ENCODE measurements around the gene IQCH. TPM values are rescaled to one million over a fixed set of nuclear protein-coding genes. Genes with fewer than 3 reads are reported as not detected.
"Not testable (repeated sequence)": the region's sequence is repeated elsewhere in the genome, so short reads cannot be mapped to it uniquely, and the experiment has no call there.

Gene IQCH
- total RNA-seq, 1 donor from 2014 or later = 1.0 TPM

DNA sequence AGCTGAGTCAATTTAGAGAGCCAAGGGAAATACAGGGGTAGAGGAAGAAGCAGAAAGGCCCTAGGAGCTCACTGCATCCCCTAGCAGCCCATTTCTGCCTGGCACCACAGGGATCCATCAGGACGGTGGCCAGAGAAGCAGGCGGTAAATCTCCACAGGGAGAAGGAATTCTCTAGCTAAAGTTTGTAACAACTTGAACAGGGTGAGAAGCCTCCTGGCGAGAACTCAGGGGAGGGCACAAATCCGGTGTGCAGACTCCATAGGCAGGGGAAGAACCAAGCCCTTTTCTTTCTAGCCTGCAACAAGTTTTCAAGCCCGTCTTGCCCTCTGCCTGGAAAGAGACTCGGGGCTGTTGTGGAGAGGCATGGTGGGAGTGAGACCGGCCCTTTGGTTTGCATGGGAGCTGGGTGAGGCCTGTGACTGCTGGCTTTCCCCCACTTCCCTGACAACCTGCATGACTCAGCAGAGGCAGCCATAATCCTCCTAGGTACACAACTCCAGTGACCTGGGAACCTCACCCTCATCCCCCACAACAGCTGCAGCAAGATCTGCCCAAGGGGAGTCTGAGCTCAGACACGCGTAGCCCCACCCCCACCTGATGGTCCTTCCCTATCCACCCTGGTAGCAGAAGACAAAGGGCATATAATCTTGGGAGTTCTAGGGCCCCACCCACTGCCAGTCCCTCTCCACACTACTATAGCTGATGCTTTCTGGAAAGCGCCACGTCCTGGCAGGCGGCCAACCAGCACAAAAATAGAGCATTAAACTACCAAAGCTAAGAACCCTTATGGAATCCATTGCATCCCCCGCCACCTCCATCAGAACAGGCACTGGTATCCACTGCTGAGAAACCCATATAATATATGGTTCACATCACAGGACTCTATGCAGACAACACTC is 182.0 kb downstream of the IQCH start:
- not testable (repeated sequence) for DNase-seq (ENCODE audit: low read depth in 2 of 2)

DNA sequence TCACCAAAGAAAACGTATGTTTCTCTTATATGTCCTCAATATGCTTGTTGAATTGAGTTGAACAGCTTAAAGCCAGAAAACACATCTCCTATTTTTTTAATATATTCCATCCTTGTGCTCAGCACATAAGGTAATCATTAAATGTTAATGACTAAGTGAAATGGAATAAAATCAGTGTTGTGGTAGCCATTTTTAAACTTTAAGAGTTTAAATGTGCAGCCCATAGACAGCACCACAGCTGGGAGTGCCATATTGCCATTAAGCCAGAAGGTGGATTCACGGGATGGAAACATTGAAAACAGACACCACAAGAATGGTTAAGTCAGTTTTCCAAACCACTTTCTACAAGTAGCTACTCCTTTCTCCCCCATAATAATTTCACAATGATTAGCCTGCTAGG is 189.5 kb downstream of the IQCH start:
- DNase-seq (ENCODE audit: low read depth in 2 of 2) = no peak

DNA sequence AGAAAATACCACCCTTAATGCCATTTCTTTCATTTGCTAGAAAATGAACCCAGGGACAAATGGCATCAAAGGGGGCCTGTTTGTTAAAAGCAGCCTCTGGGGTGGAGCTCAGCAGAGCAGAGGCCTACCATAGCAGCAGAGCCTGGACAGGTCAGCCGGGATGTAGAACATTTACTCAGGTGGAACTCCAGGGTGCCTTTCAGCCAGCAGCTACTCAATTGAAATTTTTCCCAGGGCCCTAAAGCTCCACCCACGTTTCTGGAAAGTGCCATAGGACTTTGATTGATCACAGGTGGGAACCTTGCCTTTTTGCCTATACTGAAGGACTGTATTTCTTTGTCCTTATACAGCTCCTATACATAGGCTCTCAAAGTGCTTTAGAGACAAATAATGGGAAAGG is 191.9 kb downstream of the IQCH start:
- DNase-seq (ENCODE audit: low read depth in 2 of 2) = no peak

DNA sequence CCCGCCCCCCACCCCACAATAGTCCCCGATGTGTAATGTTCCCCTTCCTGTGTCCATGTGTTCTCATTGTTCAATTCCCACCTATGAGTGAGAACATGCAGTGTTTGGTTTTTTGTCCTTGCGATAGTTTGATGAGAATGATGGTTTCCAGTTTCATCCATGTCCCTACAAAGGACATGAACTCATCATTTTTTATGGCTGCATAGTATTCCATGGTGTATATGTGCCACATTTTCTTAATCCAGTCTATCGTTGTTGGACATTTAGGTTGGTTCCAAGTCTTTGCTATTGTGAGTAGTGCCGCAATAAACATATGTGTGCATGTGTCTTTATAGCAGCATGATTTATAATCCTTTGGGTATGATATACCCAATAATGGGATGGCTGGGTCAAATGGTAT is 193.8 kb downstream of the IQCH start:
- not testable (repeated sequence) for DNase-seq (ENCODE audit: low read depth in 2 of 2)

DNA sequence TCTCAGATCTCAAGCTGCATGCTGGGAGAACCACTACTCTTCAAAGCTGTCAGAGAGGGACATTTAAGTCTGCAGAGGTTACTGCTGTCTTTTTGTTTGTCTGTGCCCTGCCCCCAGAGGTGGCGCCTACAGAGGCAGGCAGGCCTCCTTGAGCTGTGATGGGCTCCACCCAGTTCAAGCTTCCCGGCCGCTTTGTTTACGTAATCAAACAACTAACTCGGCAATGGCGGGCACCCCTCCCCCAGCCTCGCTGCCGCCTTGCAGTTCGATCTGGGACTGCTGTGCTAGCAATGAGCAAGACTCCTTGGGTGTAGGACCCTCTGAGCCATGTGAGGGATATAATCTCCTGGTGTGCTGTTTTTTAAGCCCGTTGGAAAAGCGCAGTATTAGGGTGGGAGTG is 199.1 kb downstream of the IQCH start:
- not testable (repeated sequence) for DNase-seq (ENCODE audit: low read depth in 2 of 2)

DNA sequence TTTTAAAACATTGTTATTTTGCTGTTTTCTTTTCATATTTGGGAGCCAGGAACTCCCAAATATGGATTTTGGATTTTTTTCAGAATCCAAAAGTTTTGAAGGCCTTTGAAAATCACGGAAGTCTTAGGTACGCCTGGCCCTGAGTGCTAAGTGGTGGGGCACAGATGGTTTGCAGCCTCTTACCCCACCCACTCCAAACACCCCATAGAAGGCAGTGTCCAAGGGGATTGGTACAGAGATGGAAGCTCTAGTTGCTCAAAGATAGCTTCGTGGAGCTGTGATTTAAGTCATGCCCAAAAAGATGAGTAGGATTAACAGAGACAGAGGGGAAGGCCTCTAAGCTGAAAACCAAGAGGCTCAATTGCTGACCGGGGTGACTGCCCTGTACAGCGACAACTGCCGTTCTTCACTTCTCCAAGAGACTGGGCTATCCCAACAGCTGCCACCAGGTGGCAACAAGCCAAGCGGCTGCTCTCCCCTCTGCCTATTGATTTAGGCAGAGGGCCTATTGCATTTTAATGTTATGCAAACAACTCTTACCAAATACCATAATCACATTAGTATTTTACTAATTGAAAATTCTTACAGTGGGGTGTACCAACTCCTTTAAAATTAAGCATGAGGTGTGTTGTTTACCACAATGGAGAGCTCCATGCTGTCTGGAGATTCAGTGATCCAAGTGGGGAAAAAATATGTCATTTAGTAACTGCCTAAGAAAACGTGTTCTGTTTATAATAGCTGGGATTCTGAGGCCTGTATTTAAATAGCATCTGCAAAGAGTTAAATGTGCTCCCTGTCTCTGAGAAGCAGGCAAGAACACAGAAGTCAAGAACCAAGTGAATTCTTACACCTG is 202.3 kb downstream of the IQCH start:
- DNase-seq (ENCODE audit: low read depth in 2 of 2) = peak; percentile 52 to 69

DNA sequence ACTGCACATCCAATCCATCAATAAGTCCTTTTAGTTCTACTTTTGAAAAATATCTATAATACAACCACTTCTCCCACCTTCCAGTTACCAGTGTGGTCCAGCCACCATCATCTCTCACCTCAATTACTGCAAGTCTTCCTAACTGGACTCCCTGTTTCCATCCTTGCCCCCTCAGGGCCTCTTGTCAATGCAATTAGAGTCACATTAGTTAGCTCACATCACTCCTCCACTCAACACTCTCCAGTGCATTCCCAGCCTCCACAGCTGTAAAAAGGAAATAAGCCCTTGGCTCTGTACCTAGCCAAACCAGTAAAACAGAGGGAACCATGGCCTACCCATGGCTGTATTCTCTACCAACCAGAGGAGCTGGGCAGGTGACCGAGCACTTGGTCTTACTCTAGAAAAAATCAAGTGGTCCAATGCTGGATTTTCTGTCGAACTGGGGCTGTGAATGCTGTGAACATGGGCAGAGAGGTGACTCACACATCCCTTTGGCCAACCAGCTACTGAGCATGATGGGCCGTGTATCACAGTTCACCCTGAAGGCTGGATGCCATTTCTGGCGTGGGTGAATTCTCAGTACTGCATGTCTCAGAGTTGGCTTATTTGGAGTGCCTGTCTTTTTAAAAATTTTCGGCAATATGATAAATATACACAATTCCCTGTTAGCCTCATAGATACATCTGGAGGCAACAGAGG is 203.9 kb downstream of the IQCH start:
- no peak for DNase-seq (ENCODE audit: low read depth in 2 of 2)

DNA sequence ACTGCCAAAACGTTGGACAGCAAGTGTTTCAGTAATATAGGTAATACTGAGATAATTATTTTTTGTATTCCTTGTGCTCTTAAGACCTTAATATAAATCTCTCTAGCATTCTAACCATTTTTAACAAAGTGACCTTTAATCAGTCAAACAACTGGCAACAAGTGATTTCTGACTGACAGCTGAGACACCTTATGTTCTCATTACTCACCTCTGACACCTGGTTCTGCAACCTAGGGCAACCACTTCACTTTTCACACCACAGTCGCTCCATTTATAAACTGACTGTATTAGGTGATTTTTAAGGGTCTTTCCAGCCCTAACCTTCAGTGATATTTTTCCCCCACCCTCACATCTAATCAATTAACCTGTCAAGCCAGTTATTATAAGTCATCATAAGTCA is 205.9 kb downstream of the IQCH start:
- DNase-seq (ENCODE audit: low read depth in 2 of 2) = no peak

DNA sequence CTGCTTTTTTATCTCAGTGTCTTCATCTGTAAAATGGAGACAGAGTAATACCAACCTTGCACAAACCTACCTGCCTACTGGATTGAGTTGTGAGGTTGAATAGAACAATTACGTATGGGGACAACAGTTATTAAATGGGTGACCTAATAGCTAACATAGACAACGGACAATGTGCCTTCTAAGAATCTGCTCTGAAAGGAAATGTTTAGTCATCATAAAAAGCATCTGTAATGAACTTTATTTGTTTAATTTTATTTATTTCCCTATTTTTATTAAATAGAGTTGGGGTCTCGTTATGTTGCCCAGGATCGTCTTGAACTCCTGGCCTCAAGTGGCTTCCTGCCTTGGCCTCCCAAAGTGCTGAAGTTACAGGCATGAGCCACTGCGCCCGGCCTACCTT is 207.1 kb downstream of the IQCH start:
- no peak for DNase-seq (ENCODE audit: low read depth in 2 of 2)

DNA sequence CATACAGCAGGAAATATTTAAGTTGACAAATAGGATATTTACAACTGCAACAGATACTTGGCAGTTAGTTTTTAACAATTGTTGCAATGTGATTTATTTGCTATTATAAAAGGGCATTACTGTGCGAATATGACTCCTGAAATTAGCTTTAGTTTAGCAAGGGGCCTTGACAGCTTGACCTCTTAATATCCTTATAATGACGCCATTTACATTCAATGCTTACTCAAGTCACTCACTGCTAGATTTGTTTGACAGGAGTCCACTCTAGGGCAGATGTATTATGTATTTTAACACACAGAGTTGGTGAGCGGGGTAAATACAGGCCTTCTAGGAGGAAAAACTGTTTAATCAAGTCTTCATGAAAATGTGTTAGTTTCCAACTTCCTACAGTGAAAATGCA is 208.3 kb downstream of the IQCH start:
- DNase-seq (ENCODE audit: low read depth in 2 of 2) = no peak

DNA sequence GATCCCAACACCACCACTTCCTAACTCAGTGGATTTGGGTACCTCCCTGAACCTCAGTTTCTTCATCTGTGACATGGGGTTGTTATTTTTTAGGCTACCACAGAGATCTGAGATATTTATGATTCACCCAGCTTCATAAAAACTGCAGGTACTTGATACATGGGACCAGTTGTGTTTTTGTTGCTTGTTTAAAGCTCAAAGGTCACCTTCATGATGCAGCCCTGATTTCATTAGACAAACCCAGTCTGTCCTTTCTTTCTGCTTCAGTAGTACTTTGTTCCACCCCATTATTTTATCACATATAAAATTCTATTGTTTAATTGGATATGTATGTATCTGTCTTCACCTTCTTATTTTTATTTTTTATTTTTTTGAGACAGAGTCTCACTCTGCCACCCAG is 208.9 kb downstream of the IQCH start:
- no peak for DNase-seq (ENCODE audit: low read depth in 2 of 2)

DNA sequence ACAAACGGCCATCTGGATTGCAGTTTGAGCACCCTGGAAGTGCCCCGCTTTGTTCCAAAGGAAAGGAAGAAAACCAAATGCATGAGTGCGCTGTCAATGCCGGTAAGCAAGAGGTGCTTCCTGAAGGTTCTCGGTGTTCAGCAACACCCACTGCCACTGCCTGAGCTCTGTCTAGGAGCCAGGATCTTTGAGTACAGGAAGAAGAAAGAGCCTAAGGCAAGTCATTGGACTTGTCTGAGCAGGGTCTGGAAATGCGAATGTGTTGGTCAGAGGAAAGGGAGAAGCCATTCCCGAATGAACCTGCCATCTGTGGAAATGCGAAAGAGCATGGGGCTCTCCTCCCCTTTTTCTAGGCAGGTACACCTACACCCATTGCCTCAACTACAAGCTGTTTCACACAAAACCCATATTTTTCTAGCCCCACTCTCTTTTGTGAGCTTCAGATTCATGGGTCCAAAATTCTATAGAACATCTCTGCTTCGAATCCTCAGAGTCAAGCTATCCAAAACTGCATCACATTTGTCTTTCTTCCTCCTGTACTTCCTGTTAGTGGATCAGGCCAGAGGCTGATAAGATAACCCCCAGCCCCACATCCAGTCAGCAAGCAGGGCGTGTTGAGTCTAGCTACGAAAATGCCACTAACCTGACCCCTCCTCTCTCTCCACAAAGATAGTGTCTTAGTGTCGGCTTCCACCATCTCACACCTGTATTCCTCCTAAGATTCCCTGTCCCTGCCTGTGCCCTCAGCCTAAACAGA is 210.8 kb downstream of the IQCH start:
- no peak for DNase-seq (ENCODE audit: low read depth in 2 of 2)

DNA sequence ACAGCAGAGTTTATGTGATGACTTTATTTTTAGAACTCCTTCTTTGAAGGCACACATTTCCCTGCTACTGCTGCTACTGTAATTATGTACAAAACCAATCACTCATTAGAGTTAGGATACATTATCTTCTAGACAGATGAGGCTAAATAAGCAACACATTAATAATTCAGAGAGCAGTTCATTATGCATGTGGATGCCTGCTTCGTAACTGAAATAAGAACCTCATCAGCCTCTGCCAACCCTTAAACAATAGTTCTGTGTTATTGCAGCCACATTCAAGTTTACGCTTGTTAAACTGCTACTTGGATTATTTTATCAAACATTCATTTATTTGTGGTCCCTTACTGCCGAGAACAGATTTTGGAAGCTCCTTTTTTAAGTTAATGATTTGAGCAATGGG is 213.8 kb downstream of the IQCH start:
- DNase-seq (ENCODE audit: low read depth in 2 of 2) = no peak

DNA sequence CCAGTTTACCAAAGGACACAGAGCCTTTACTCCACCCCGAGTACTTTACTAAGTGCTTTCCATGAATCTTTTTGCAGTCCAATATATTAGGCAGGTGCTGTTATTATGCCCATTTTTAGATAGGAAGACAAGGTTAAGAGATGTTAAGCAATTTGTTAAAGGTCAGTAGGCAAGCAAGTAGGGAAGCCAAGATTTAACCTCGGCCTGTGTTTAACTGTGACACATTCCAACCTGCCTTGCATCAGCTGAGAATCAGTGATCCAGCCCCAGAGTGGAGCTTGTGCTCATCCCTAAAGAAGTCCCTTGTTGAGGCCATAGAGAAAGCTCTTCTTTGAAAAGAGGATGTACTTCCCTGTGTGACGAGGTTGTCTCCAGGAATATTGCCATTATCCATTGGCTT is 215.1 kb downstream of the IQCH start:
- no peak for DNase-seq (ENCODE audit: low read depth in 2 of 2)

DNA sequence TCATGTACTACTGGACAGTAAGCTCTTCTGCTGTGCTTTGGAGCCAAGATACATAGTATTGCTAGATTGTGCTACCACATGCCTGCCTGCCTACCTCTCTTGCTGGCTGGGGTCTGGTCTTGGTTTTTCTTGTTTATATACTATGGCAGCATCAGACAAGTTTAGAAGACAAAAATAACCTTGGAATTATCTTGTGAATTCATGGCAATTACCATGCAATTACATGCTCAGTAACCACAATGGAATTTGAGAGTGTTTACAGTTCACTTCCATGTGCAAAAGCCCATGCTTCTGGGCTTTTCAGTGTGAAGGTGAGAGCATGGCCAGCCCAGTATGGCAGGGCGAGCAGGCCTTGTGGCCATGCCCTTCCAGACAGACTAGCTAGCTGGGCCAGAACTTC is 218.4 kb downstream of the IQCH start:
- no peak for DNase-seq (ENCODE audit: low read depth in 2 of 2)

DNA sequence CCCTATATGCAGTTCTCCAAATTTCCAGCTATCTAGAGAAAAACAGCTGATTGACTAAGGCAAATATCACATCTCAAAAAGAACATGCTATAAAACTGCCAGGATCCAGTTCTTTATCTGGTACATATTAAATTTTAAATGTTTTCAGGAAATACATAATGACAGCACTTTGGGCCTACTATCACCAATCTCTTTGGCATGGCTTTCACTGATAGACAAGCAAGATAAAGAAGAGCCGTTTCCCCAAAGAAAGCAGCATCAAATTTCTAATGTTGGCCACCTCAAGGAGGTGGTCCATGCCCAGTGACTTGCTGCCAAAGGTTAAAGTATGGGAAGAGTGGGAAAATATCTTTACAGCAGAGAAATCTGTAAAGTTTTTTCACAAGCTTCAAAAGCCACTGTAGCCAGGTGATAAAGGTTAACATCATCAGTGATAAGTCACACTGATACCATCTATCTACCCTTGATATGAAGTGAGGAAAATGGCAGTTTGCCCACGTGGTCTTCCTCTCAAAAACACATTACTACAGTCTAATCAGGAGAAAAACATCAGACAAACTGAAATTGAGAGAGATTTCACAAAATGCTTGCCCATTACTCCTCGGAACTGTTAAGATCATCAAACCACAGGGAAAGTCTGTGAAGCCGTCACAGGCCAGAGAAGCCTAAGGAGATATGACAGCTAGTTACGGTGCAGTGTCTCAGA is 220.0 kb downstream of the IQCH start:
- DNase-seq (ENCODE audit: low read depth in 2 of 2) = no peak

DNA sequence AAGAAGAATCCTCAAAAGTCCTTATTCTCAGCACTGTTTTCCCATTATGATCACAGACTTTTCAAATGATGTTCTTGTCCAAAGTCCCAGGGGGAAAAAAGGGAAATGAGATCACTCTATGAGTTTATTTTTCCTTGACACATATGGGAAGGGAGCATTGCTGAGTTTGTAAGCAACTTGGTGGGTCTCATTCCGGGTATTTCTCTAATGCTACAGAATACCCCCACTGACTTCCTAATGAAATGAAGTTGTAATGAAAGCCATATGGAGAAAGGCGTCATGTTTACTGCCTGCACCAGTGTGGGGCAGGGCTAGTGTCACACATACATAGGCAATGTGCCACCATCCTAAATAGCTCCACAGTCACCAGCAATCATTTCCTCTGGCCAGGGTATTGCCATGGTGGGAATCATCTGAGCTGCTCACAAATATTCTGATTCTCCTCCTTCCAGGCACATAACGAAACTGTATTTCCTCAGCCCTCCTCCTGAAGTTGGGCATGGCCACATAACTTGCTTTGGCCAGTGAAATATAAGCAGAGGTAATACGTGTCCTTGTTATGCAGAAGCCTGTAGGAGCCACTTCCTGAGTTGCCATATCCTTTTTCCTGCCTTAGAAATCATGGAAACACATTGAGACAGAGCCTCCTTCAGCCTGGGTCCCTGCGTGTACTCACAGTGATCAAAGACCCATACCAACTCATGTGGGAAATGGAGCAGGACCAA is 225.4 kb downstream of the IQCH start:
- peak in 1 of 2 donors; percentile 12 for DNase-seq (ENCODE audit: low read depth in 2 of 2)

DNA sequence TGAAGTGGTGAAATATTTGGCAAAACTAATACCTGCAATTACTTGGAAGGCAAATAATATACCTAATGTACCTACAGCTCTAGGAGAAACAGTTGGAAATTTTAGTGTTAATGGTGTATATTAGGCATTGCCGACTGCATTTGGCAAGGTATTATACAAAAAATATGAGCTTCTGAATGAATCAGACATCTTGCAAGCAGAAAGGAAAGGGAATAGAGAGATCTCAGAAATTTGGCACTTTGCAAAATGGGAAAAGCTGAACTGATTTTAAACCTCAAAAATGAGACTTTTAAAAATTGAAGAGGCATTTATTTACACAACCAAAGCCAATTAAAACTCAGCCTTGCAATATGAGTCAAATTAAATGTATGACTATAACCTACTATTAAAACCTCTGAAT is 226.2 kb downstream of the IQCH start:
- no peak for DNase-seq (ENCODE audit: low read depth in 2 of 2)

DNA sequence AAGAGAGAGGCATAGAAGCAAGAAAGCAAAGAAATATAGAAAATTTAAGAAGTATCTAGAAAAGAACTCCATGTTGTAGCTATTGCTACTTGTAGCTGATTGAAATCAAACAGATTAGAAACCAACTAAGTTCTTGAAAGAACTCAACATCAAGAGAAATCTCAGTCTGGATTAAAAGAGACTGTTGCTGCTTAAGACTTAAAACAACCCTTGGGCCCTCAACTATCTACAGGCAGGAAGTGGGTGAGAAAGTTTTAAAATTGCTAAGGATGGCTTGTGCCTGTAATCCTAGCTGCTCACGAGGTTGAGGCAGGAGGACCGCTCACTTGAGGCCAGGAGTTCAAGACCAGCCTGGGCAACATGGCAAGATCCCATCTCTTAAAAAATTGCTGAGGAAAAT is 227.1 kb downstream of the IQCH start:
- no peak for DNase-seq (ENCODE audit: low read depth in 2 of 2)

DNA sequence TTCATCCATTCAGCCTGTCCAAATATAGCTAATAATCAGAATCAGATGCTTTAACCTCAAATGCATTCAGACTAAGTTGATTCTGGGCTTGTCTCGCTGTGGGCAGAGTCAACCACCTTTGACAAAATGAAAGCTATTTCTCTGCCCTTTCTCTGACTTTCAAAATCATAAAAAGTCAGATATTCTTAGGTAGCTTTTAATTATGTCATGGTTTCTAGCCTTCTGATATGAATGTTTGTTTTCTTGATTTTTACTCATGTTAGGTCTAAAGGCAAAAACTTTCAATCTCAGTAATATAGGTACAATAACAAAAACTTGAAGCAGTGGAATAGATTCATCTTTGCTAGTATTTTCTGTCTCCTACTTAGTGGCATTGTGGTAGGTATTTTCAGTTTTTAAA is 241.0 kb downstream of the IQCH start:
- no peak for DNase-seq (ENCODE audit: low read depth in 2 of 2)
